Neutrophil (primary cell): ENCODE data around the gene TSPAN18.

ENCODE experiments used
- H3K27ac ChIP-seq: fragments of 200-600 bp; sonication (generic); 2 replicates; pipeline ENCODE4 v1.5.1; 2016; ENCODE audit warnings: mild to moderate bottlenecking, moderate library complexity
- H3K27me3 ChIP-seq: fragments of 200-600 bp; sonication (generic); 2 replicates; pipeline ENCODE4 v1.6.0; 2016; ENCODE audit warnings: mild to moderate bottlenecking
- H3K36me3 ChIP-seq: fragments of 200-600 bp; sonication (generic); 2 replicates; pipeline ENCODE4 v1.5.1; 2017
- H3K4me1 ChIP-seq, 2 experiments: fragments of 200-600 bp in 1 of 2; sonication (generic) in 1 of 2; 1 replicate in 1 of 2; 2 replicates in 1 of 2; pipeline versions ENCODE4 v1.5.1 to v1.6.1; 2013 to 2016; ENCODE audit warnings: low read depth in 1 of 2, low read length in 1 of 2, mild to moderate bottlenecking in 1 of 2, moderate library complexity in 1 of 2; ENCODE audit not compliant: control insufficient read depth in 1 of 2, insufficient read depth in 1 of 2
- H3K4me3 ChIP-seq, 2 experiments: fragments of 200-600 bp in 1 of 2; sonication (generic) in 1 of 2; 1 replicate in 1 of 2; 2 replicates in 1 of 2; pipeline ENCODE4 v1.5.1; 2013 to 2016; ENCODE audit warnings: low read depth in 1 of 2, low read length in 1 of 2, mild to moderate bottlenecking in 1 of 2, moderate library complexity in 1 of 2
- H3K9me3 ChIP-seq: fragments of 200-600 bp; sonication (generic); 2 replicates; pipeline ENCODE4 v1.5.1; 2016
- CTCF ChIP-seq: fragments of 200-600 bp; sonication (generic); IDR thresholded peaks from 2 replicates; pipeline ENCODE4 v1.5.1; 2016; ENCODE audit warnings: antibody characterized with exemption

TSPAN18 gene

DNA sequence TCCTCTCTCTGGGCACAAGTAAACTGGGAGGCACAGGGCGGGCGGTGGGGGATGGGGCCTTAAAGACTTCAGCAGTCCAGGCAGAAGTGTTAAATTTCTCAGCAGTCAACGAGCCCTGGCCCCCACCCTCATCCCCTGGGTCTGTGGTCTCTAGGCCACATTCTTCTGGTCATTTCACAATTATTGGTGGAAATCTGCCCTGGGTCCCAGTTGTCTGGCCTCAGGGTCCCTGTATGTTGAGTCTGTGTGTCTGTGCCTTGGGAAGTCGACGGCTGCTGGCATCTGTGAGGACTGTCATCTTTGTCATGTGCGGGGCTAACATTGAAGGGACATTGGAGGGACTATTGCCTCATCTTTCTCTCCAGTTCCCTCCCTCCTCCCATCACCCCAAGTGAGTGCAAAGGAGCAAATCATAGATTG, 1.7 kb downstream of the TSPAN18 start:
- peaks cover 6 to 17% of the 10 kb centered on the region in 2 experiments for H3K4me1 ChIP-seq
- H3K27me3 ChIP-seq: peaks cover 84% of the 10 kb centered on the region
- TF ChIP-seq CTCF: no peak
- H3K27ac ChIP-seq: no peak overlapping the region
- H3K9me3 ChIP-seq: no peaks in the 10 kb centered on the region
- H3K36me3 ChIP-seq: no peaks in the 10 kb centered on the region
- no peak overlapping the region for H3K4me3 ChIP-seq

- H3K9me3 ChIP-seq: no peaks in the 10 kb centered on the region
- H3K27ac ChIP-seq: no peak overlapping the region
- H3K36me3 ChIP-seq: no peaks in the 10 kb centered on the region
- H3K27me3 ChIP-seq: peaks cover 80% of the 10 kb centered on the region
- H3K4me1 ChIP-seq: peaks cover 6 to 17% of the 10 kb centered on the region in 2 experiments
- no peak for TF ChIP-seq CTCF
- no peak overlapping the region for H3K4me3 ChIP-seq
Observed at GRCh38 chr11:44729063-44729462, 2.3 kb downstream of the TSPAN18 start.

GRCh38 chr11:44729713-44730112, 3.0 kb downstream of the TSPAN18 start:
- no peak overlapping the region for H3K4me3 ChIP-seq
- H3K36me3 ChIP-seq: no peaks in the 10 kb centered on the region
- H3K27me3 ChIP-seq: peaks cover 74% of the 10 kb centered on the region
- H3K4me1 ChIP-seq: peaks cover 6 to 17% of the 10 kb centered on the region in 2 experiments
- no peak for TF ChIP-seq CTCF
- no peak overlapping the region for H3K27ac ChIP-seq
- no peaks in the 10 kb centered on the region for H3K9me3 ChIP-seq

DNA sequence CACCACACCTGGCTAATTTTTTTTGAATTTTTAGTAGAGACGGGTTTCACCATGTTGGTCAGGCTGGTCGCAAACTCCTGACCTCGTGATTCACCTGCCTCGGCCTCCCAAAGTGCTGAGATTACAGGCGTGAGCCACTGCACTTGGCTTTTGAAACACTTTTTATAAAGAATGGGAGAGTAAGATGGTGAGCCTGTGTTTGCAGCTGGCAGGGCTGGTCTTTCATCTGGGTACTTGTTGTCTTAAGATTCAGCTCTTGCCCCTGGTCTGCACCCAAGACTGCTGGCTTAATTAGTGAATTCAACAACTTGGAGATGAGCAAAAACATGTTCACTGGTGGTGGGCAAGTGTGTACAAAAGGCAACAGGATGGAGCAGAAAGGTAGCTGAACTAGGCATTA, 4.0 kb downstream of the TSPAN18 start:
- no peak for TF ChIP-seq CTCF
- H3K4me1 ChIP-seq: peaks cover 6 to 17% of the 10 kb centered on the region in 2 experiments
- peaks cover 63% of the 10 kb centered on the region for H3K27me3 ChIP-seq
- H3K27ac ChIP-seq: no peak overlapping the region
- no peaks in the 10 kb centered on the region for H3K36me3 ChIP-seq
- no peaks in the 10 kb centered on the region for H3K9me3 ChIP-seq
- H3K4me3 ChIP-seq: no peak overlapping the region

DNA sequence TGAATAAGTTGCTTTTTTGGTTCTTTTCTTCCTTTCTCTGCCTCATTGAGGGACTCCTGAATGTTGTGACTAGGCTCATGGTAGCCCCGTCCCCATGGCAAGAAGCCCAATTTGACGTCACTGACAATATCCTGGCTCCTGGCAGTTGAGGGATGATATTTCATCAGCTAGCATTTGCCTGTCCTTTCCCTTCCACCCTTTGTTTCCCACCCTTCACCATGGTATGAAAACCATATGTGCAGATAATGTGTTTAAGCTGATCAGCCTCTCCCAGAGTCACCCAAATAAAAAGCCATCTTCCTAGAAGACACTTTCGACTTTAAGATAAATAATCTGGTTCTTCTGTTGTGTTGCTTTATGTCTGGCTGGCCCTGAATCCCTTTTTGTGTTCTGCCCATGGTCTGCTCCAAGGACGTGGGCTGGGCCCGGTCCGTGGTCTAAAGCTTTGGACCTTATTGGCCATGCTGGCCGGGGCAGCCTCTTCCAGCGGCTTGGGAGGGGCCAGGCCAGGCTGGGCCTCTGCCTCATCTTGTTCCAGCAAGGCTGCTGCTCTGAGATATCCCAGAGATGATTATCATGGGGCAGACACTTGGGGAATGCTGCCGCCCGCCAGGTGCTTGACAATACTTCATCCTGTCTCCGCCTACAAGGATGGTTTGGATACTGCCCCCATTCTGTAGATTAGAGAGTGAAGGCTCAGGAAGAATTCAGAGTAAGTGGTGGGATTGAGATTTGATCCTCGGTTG, 5.1 kb downstream of the TSPAN18 start:
- Histone ChIP-seq H3K36me3 (no peaks in the 10 kb centered on the region), H3K4me1 (peaks cover 6 to 11% of the 10 kb centered on the region in 2 experiments), H3K4me3 (no peak overlapping the region), H3K27ac (no peak overlapping the region), H3K9me3 (no peaks in the 10 kb centered on the region), H3K27me3 (peaks cover 52% of the 10 kb centered on the region)
- TF ChIP-seq CTCF: no peak
